Measurements from ENCODE around the gene KCNQ1.

Gene KCNQ1

GRCh38 chr11:2410616-2411015 is 34.2 kb upstream of the KCNQ1 start:
- DNase-seq: no peak

DNA sequence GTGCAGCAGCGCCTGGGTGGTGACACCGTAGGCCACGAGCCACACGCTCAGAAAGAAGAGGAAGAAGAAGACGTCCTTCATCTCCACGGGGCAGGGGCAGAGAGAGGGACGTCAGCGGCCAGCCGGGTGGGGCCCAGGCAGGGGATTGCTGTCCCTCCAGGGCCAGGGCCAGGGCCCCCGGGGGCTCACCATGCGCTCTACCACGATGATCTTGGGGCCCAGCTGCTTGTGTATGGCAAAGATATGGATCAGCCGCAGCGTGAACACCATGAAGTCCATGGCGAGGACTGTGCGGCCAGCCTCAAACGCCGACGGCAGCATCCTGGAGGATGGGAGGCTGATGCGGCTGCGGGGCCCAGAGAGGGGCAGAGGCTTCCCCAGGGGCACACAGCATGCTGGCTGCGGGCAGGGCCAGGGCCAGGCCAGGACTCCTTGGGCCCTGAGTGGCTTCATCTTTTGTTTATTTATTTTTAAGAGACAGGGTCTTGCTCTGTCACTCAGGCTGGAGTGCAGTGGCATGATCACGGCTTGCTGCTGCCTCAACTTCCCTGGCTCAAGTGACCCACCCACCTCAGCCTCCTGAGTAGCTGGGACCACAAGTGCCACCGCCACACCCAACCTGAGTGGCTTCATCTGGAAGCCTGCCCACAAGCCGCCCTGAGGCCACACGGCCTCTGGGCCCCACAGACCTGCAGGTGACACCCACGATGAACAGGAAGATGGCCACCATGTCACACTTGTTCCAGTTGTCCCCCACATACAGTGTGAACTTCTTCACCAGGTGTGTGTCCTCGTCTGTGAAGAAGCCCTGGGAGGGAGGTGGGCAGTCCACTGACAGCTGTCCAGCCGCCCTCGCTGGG is 33.1 kb upstream of the KCNQ1 start:
- no peak for DNase-seq

- no peak for DNase-seq
These were observed 32.5 kb upstream of the KCNQ1 start for GRCh38 chr11:2412323-2412722.

- DNase-seq: no peak
These were observed 30.8 kb upstream of the KCNQ1 start for GRCh38 chr11:2413742-2414579.

GRCh38 chr11:2414616-2415015 is 30.2 kb upstream of the KCNQ1 start:
- DNase-seq: no peak

- DNase-seq: no peak
These were observed 29.6 kb upstream of the KCNQ1 start for GRCh38 chr11:2415171-2415570.

DNA sequence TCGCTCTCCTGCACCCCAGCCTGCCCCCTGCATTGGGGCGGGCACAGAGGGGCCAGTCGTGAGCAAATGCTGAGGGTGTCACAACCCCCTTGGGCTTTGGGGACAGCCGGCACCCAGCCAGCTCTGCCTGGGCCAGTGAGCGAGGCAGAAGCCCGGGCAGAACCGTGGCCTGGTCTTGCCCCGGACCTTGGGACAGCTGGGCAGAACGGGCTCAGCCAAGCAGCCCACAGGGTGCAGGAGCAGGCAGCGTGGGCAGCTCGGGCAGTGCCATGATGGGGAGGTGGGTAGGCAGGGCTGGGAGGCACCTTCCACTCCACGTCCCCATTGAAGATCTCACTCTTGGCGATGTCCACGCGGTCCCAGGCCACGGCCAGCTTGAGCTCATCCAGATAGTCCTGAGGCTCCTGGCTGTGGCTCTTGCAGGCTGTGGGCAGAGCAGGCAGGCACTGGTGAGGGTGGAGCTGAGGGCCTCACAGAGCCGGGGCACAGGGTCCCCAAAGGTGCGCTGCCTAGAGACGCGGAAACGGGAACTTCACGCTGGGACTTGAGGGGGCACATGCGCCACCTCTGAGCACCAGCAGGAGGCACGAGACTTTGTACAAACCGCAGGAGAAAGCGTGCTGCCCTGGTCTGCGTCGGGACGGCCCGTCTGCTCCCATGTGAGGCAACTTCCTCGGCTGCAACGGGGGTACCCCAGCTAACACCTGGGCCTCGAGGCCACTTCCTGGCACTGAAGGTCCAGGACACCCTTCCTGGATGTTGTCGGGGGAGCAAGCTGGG is 29.0 kb upstream of the KCNQ1 start:
- DNase-seq: no peak

DNA sequence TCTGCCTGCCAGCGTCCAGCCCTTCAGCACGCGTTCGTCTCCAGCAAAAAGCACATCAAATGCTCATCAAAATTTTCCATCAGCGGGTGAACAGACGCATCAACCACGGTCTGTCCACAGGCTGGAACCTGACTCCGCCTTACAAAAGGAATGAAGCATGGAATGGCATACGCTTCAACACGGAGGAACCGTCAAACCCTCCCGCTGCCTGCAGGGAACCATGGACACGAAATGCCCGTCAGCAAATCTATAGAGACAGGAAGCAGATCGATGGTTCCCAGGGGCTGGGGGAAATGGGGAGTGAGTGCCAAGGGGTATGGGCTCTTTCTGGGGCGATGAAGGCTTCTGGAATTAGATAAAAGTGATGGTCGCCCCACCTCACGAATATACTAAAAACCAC is 28.0 kb upstream of the KCNQ1 start:
- no peak for DNase-seq

DNA sequence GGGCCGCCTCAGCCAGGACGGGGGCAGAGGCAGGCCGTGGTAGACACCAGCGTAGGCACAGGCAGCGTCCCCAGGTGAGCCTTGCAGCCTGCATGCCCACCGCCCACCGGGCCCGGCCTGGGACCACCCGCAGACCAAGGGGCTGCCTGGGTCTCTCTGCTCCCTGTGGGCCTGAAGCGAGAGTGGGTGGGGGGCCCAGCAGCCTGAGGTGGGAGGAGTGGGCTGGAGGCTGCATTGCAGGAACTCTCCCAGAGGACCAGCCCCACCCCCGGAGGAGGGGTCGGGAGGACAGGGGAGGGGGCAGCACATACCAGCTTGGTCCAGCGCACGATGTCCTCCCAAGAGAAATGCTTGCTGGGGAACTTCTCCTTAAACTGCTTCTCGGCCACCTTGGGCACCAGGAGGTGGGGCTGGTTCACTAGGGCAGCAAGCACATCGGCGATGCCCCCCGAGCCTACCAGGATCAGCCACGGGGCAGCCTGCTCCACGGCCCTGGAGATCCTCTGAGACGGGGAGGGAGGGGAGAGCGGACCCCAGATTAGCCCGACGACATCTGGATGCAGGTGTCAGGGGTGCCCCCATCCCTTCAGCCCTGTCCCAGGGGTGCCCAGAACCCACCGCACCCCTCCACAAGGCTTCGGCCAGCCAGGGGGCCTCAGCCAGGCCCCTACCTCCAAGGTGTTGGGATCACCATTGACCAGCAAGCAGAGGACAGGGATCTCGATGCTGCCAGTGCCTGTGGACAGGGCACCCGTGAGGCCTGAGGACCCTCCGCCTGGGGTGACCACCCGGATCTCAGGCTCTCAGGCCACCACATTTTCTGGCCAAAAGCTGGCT is 26.7 kb upstream of the KCNQ1 start:
- DNase-seq: no peak

- no peak for DNase-seq
These were observed 26.0 kb upstream of the KCNQ1 start for GRCh38 chr11:2418693-2419360.

DNA sequence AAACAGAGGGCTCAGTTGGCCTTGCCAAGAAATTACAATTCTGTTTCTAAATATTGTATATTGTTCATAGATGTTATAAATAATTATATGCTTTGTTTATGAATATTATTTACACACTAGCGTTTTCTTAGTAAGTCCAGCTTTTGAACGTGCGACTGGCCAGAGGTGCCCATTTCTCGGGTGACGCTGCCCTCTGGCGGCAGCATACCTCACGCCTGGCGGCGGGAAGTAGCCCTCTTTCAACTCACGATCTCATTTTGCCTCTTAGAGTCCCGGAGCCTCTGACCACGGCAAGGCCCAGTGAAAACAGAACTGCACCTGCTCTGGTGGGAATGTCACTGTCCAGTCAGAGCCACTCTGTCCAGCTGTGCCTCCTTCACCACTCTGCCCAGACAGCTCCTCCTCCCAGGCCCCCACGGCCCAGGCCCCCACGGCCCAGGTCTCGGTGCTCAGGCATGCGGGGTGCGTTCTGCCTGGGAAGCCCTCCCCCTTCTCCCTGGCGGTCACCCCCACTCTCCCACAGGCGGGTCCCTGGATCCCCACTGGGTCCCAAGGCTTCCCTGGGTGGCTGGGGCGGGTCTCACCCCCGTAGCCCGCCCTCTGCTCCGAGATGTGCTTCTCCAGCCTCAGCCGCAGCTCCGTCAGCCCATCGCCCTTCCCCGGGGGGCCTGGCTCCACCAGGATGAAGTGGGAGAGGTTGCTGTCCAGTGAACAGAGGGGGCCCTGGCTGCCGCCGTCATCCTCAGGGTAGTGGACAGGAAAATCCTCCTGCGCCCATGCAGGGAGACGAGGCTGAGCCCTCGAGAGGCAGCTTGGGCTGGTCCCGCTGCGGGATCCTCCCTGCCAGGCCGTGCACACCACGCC is 24.9 kb upstream of the KCNQ1 start:
- peak; percentile 58 for DNase-seq

GRCh38 chr11:2420502-2421225 is 24.1 kb upstream of the KCNQ1 start:
- peak; percentile 50 for DNase-seq

DNA sequence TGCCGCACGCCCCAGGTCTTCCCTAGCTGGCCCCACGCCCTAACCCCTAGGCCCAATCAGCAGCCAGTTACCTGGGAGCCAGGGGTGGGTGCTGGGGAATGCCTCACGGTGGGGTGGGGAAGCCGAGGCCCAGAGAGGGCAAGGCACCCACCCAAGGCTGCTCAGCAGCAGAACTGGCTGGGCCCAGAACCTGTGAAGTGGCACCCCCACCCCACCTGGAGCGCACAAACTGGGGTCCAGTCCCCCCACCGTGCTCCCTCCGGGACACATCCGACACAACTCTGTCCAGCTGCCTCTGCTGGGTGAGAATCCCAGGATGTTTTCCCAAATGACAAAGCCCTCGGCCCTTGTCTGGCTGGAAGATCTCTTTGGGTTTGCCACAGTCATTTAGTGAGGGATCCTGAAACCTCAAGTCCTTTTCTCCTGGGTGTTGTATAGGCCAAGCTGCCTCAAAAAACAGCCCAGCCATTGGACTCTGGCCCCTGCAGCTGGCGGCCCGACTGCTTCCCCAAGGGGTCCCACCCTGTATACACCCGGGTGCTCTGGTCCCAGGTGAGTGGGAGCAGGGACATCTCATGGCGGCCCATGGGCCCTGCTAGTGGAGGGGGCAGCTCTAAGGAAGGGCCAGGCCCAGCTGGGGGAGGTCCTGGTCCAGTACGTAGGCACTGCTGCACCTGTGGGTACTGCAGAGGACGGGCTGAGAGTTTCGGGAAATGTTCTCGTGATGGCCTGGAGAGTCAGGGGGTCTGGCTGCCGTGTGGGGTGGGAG is 23.4 kb upstream of the KCNQ1 start:
- no peak for DNase-seq

- DNase-seq: no peak
These were observed 22.8 kb upstream of the KCNQ1 start for GRCh38 chr11:2421996-2422395.

DNA sequence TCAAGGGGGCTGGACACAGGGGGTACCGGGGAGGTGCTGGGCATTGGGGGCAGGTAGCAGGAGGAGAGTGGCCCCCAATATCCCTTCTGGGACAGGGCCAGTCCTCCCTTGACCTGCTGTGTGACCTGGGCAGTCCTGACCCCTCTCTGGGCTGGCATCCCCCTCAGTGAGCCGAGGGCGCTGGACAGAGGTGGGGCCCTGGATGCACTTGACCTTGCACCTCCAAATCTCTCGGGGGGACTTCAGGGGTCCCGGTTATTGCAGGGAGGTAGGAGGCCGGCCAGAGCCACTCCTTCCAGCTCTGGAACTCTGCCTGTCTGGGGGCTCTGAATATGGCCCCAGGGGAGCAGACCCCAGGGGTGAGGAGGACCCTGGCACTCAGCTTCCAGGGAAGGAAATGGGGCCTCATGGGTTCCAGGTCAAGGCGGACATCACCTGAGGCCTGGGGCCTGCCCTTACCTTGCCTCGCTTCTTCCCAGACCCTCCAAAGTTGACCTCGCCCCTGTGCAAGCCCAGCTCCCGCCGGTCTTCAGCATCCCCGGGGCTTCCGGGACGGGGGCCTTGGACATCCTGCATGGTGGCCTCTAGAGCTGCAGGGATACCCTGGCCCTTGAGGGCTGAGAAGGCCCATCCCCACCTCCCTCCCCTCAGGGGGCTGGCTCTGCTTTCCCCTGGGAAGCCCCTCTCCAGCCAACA is 22.2 kb upstream of the KCNQ1 start:
- DNase-seq: no peak

DNA sequence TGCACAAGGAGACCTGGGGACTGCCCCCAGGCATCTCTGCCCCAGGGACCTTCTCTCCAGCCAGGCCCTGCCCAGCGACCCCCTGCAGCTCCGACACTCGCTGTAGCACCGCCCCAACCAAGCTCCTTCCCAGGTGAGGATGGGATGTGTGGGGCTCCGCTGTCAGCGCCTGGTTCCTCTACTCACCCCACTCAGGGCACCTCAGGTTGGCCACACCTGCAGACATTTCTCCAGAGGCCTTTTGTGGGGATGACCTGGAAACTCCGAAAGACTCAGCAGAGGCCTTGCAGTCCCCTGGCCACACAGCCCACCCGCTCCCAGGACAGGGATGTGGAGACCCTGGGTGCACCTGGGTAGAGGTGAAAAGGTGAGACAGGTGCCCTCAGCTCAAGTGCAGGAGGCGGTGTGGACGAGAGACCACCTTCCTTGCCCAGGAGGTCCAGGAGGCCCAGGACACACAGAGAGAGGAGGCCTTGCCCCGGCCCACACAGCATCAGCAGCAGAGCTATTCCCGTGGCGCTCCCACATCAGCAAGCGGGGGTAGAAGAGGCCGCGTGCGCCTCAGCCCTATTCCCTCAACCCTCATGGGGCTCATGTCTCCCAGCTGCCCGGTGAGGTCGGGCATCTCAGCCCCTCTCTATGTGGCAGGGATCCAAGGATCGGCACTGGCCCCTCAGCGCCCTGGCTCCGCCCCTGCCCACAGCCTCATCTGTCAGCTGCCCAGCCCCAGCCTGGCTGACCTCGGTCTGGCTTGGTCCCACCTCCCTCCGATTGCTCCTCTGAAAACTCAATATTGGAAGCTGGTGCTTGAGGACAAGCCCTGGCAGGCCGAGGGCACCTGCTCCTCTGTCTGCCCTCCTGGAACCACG is 21.4 kb upstream of the KCNQ1 start:
- no peak for DNase-seq

- DNase-seq: no peak
These were observed 19.9 kb upstream of the KCNQ1 start for GRCh38 chr11:2424811-2425495.
